Calu3 (cell line): Measurements from ENCODE around the gene HES3. TPM values are rescaled to one million over a fixed set of nuclear protein-coding genes. Genes with fewer than 3 reads are reported as not detected.

Experiments
- BruUV-seq: library from RNA; stranded (reverse); fragments of 400-500 nt; replicated peaks from 2 replicates; lab custom pipeline; 2021; lab: Mats Ljungman, UMichigan
- CTCF ChIA-PET: fragments of 300-600 bp; sonication (Branson Sonifier 250); formaldehyde crosslinking; loops from one replicate; lab custom pipeline; 2022; ENCODE audit warnings: antibody characterized with exemption; lab: Charles Lee
- DNase-seq: peaks from one replicate; pipeline ENCODE4 v3.0.0; 2022
- H3K27ac Mint-ChIP-seq: one replicate; pipeline ENCODE4 v1.8.0; 2022; ENCODE audit warnings: mixed read lengths; ENCODE audit not compliant: unreplicated experiment
- H3K27me3 Mint-ChIP-seq: one replicate; pipeline ENCODE4 v1.8.0; 2022; ENCODE audit warnings: mixed read lengths; ENCODE audit not compliant: unreplicated experiment
- H3K36me3 Mint-ChIP-seq: one replicate; pipeline ENCODE4 v1.8.0; 2022; ENCODE audit warnings: mild to moderate bottlenecking, moderate library complexity, mixed read lengths; ENCODE audit not compliant: insufficient read depth, unreplicated experiment
- H3K4me1 Mint-ChIP-seq: one replicate; pipeline ENCODE4 v1.8.0; 2022; ENCODE audit warnings: mild to moderate bottlenecking, low read depth, mixed read lengths; ENCODE audit not compliant: unreplicated experiment
- H3K4me3 Mint-ChIP-seq: one replicate; pipeline ENCODE4 v1.8.0; 2022; ENCODE audit warnings: mild to moderate bottlenecking, low read depth, moderate library complexity, mixed read lengths; ENCODE audit not compliant: unreplicated experiment
- H3K9me3 Mint-ChIP-seq: one replicate; pipeline ENCODE4 v1.8.0; 2022; ENCODE audit warnings: low read depth, mixed read lengths; ENCODE audit not compliant: unreplicated experiment
- intact Hi-C: fragments of 100-400 bp; cut with micrococcal nuclease; formaldehyde crosslinking; loops from one replicate; pipeline ENCODE4 v1.10.0; 2022; ENCODE audit not compliant: unreplicated experiment
- total RNA-seq: library from RNA; stranded (reverse); gene quantifications from 2 replicates; pipeline ENCODE4 v1.2.3, GENCODE V29; 2022
- TF ChIP-seq, protein P1 (sequence below): fragments of 200-600 bp; IDR thresholded peaks from one replicate; pipeline ENCODE4 v1.8.0; 2022; ENCODE audit warnings: antibody characterized with exemption; ENCODE audit not compliant: unreplicated experiment

The HES3 gene
- total RNA-seq, 1 experiment from 2014 or later: not detected

DNA sequence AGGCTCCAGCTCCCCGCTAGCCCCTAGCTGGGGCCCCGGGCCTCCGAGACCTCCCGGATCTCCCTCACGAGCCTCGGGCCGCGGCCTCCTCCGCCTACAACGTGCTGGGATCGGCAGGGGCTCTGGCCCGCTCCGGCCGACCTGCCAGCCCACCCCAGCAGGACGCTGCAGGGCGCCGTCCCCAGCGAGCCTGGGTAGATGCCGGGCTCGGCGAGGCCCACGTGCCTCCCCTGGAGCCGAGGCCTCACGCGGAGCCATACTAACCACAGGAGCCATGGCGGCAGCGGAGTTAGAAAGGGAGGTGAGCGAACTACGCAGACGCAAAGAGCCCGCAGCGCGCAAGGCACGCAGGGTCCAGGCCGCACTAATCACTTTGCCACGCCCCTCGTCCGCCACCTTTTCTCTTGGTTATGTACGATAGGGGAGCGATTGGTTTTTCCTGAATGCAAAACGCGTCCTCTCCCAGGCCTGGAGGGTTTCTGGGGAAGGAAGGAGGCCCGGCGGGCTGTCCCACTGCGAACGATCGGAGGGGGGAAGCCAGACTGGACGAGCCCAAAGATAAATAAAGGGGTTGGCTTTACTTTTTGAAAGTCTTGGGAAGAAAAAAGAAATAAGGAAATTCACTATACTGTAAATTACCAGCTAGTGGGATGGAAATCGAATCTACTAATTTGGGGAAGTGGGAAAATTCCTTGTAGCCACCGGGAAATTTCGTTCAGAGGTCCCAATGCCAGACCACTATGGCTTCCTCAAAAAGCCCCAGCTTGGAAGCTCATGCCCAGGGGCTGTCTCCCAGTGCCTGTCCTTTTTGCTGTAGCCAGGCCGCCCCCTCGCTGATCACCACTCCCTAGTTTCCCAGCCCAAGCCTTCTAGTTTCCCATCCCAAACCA lies 44.4 kb upstream of the HES3 start, which contains the start of gene RPL22:
Gene RPL22, minus strand, starts transcription at position 298 of the 890 bp plus-strand sequence. Its CDS starts 22 bp downstream, at position 276.
- peak within 1 kb of the TSS; percentile 79 for H3K4me3 Mint-ChIP-seq

DNA sequence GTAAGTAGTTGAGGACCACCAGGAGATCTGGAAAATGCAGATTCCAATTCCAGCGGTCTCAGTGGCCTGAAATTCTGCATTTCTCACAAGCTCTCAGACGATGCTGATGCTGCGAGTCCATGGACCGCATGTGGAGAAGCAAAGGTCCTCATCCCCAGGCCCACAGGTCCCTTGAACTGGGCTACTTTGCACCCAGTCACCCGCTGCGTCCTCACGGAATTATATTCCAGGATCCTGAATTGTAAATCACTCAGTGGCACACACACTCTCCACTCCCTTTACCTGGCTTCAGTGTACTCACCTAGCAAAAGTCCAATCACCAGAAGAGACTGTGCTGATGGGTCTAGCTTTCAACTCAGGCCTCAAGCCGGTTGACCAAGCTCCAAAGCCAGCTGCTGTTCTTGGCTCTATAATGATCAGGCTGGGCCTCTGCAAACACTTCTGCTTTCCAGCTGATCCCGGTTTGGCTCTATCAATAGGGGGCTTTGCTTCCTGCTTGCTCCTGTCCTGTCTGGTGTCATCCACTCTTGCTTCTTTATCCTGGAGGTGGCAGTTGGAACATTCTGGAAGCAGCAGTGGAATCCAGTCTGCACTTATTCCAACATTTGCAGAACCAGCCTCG lies 43.7 kb upstream of the HES3 start:
- H3K4me1 Mint-ChIP-seq: peaks cover 19% of the 10 kb centered on the region
- no peak for DNase-seq
- peaks cover 46% of the 10 kb centered on the region for H3K36me3 Mint-ChIP-seq
- TF ChIP-seq, protein P1, sequence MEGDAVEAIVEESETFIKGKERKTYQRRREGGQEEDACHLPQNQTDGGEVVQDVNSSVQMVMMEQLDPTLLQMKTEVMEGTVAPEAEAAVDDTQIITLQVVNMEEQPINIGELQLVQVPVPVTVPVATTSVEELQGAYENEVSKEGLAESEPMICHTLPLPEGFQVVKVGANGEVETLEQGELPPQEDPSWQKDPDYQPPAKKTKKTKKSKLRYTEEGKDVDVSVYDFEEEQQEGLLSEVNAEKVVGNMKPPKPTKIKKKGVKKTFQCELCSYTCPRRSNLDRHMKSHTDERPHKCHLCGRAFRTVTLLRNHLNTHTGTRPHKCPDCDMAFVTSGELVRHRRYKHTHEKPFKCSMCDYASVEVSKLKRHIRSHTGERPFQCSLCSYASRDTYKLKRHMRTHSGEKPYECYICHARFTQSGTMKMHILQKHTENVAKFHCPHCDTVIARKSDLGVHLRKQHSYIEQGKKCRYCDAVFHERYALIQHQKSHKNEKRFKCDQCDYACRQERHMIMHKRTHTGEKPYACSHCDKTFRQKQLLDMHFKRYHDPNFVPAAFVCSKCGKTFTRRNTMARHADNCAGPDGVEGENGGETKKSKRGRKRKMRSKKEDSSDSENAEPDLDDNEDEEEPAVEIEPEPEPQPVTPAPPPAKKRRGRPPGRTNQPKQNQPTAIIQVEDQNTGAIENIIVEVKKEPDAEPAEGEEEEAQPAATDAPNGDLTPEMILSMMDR: no peak
- no TSS peak for BruUV-seq
- peak overlapping the region; percentile 79 for H3K4me3 Mint-ChIP-seq
- H3K9me3 Mint-ChIP-seq: no peaks in the 10 kb centered on the region
- H3K27me3 Mint-ChIP-seq: no peaks in the 10 kb centered on the region
- CTCF ChIA-PET: no interaction called here
- intact Hi-C loops: no loop called here
- H3K27ac Mint-ChIP-seq: peak overlapping the region; percentile 62

More for the DNA sequence above, 44.4 kb upstream of the HES3 start, which contains the start of gene RPL22:
- peak; percentile 93 for DNase-seq
- peaks cover 19% of the 10 kb centered on the region for H3K4me1 Mint-ChIP-seq
- intact Hi-C loops: no loop called here
- H3K27me3 Mint-ChIP-seq: no peaks in the 10 kb centered on the region
- peak within 1 kb of the TSS; percentile 87 for H3K27ac Mint-ChIP-seq
- CTCF ChIA-PET: no interaction called here
- H3K9me3 Mint-ChIP-seq: no peaks in the 10 kb centered on the region
- no TSS peak for BruUV-seq
- TF ChIP-seq, protein P1: no peak
- peaks cover 51% of the 10 kb centered on the region for H3K36me3 Mint-ChIP-seq

DNA sequence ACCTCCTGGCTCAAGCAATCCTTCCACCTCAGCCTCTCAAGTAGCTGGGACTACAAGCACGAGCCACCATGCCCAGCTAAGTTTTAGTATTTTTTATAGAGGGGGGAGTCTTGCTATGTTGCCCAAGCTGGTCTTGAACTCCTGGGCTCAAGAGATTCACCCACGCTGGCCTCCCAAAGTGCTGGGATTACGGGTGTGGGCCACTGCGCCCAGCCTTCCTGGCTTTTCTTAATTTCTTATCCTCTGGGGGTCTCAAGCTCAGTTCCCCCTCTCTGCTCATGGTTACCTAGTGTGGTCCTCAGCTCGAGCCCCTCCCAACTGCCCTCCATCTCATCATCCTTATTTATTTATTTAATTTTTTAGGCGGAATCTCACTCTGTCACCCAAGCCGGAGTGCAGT lies 41.7 kb upstream of the HES3 start:
- TF ChIP-seq, protein P1: no peak
- CTCF ChIA-PET: no interaction called here
- no peak for DNase-seq
- intact Hi-C loops: no loop called here
- Mint-ChIP-seq H3K4me3 (no peak overlapping the region), H3K9me3 (no peaks in the 10 kb centered on the region), H3K36me3 (peaks cover 47% of the 10 kb centered on the region), H3K27me3 (no peaks in the 10 kb centered on the region), H3K27ac (no peak overlapping the region), H3K4me1 (peaks cover 19% of the 10 kb centered on the region)
- BruUV-seq: no TSS peak

DNA sequence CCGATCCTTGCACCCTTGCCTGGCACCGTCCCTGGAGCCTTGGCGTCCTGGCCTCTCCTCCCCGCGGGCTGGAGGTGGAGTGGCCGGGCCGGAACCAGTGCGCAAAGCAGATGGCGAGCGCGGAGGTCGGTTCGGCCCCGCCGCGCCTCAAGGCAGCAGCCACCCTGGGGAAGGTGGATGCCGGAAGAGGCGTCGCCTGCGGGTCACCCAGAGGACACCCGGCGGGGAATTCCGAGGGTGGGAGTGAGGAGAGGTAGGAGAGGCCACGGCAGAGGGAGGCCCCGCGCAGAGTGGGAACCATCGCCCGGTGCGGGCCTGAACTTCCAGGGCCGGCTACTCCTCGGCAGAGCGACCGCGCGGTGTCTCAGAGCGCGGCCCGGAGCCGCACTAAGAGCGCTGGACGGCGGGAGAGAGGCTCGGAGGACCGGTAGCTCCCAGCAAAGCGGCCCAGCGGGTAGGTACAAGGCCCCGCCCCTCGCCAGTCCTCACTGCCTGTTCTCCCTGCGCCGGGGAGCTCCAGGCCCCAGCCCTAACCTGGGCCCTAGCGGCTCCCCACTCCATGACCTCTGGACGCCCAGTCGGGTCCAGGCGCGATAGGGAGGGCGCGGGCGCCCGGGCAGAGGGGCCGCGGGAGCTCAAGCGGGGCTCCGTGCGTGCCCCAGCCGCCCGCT lies 38.0 kb upstream of the HES3 start, which contains the start of gene RNF207:
Gene RNF207, plus strand, starts transcription at position 271 of the 671 bp plus-strand sequence. CDS start 417 bp downstream, outside the sequence.
- intact Hi-C loops: no loop called here
- Mint-ChIP-seq H3K4me3 (peak within 1 kb of the TSS; percentile 81), H3K27ac (no peak within 1 kb of the TSS), H3K9me3 (no peaks in the 10 kb centered on the region), H3K4me1 (no peaks in the 10 kb centered on the region), H3K36me3 (peaks cover 52% of the 10 kb centered on the region), H3K27me3 (no peaks in the 10 kb centered on the region)
- TF ChIP-seq, protein P1: no peak
- peak; percentile 89 for DNase-seq
- CTCF ChIA-PET: interaction anchor here (1.3 to 3.2 kb wide), 3 partner anchors 29 to 39 kb away, joined by 4 to 19 read pairs (median 13); no protein-coding TSS in a partner anchor
- no TSS peak for BruUV-seq
